ENCODE results near the gene CIRBP. TPM values are rescaled to one million over a fixed set of nuclear protein-coding genes. Genes with fewer than 3 reads are reported as not detected.
A peak's percentile ranks its signal among the peaks of the same experiment; 100 is the strongest.

Gene CIRBP
- total RNA-seq, 1 donor from 2014 or later = 184 TPM

- no peak for DNase-seq (ENCODE audit: low read depth)
- peaks cover 6% of the 10 kb centered on the region for H3K27me3 Mint-ChIP-seq (ENCODE audit: low read depth, unreplicated experiment)
- no peaks in the 10 kb centered on the region for H3K36me3 ChIP-seq (ENCODE audit: insufficient read depth, low read length)
- peaks cover 2% of the 10 kb centered on the region for H3K4me1 ChIP-seq (ENCODE audit: insufficient read depth, low read length)
- no peak within 1 kb of the TSS for H3K9ac ChIP-seq (ENCODE audit: low read length)
- FAIRE-seq = no peak
- H3K27me3 ChIP-seq (ENCODE audit: insufficient read depth, low read length) = peaks cover 21% of the 10 kb centered on the region
- no peak within 1 kb of the TSS for H3K27ac ChIP-seq (ENCODE audit: low read depth, low read length)
- H3K4me1 Mint-ChIP-seq (ENCODE audit: low read depth, unreplicated experiment) = no peaks in the 10 kb centered on the region
- H4K20me1 ChIP-seq (ENCODE audit: insufficient read depth, low read length) = peaks cover 13% of the 10 kb centered on the region
- no peaks in the 10 kb centered on the region for H3K36me3 Mint-ChIP-seq (ENCODE audit: low read depth, unreplicated experiment)
- no peak within 1 kb of the TSS for H2AFZ ChIP-seq (ENCODE audit: low read depth, low read length)
- H3K4me3 ChIP-seq (ENCODE audit: insufficient read depth, low read depth, low read length) = no peak within 1 kb of the TSS
- no peaks in the 10 kb centered on the region for H3K9me3 ChIP-seq (ENCODE audit: insufficient read depth, low read depth, low read length)
- no peak for TF ChIP-seq EZH2 (IDR thresholded peaks at IDR 0.05; ENCODE audit: insufficient read depth, low read length)
- TF ChIP-seq, protein P1, sequence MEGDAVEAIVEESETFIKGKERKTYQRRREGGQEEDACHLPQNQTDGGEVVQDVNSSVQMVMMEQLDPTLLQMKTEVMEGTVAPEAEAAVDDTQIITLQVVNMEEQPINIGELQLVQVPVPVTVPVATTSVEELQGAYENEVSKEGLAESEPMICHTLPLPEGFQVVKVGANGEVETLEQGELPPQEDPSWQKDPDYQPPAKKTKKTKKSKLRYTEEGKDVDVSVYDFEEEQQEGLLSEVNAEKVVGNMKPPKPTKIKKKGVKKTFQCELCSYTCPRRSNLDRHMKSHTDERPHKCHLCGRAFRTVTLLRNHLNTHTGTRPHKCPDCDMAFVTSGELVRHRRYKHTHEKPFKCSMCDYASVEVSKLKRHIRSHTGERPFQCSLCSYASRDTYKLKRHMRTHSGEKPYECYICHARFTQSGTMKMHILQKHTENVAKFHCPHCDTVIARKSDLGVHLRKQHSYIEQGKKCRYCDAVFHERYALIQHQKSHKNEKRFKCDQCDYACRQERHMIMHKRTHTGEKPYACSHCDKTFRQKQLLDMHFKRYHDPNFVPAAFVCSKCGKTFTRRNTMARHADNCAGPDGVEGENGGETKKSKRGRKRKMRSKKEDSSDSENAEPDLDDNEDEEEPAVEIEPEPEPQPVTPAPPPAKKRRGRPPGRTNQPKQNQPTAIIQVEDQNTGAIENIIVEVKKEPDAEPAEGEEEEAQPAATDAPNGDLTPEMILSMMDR (IDR thresholded peaks at IDR 0.05; ENCODE audit: insufficient read depth, low read depth, low read length) = no peak
- peak within 1 kb of the TSS; percentile 81 for H3K4me3 Mint-ChIP-seq (ENCODE audit: unreplicated experiment)
- no peaks in the 10 kb centered on the region for H3K79me2 ChIP-seq (ENCODE audit: insufficient read depth, low read length)
- peak within 1 kb of the TSS; percentile 65 for H3K4me2 ChIP-seq (ENCODE audit: low read length)
- no peak within 1 kb of the TSS for H3K27ac Mint-ChIP-seq (ENCODE audit: unreplicated experiment)
- no peaks in the 10 kb centered on the region for H3K9me3 Mint-ChIP-seq (ENCODE audit: unreplicated experiment)
Measured at GRCh38 chr19:1285737-1286360, 16.7 kb downstream of the CIRBP start, which contains the start of gene EFNA2. EFNA2 (plus strand) TSS chr19:1285873; CDS start chr19:1286169, 296 bp downstream.

GRCh38 chr19:1286487-1287353 is 17.6 kb downstream of the CIRBP start:
- peak overlapping the region; percentile 81 for H3K4me3 Mint-ChIP-seq (ENCODE audit: unreplicated experiment)
- H3K9ac ChIP-seq (ENCODE audit: low read length) = no peak overlapping the region
- peaks cover 2% of the 10 kb centered on the region for H3K4me1 ChIP-seq (ENCODE audit: insufficient read depth, low read length)
- H3K9me3 ChIP-seq (ENCODE audit: insufficient read depth, low read depth, low read length) = no peaks in the 10 kb centered on the region
- no peak overlapping the region for H3K4me3 ChIP-seq (ENCODE audit: insufficient read depth, low read depth, low read length)
- peaks cover 21% of the 10 kb centered on the region for H3K27me3 ChIP-seq (ENCODE audit: insufficient read depth, low read length)
- no peaks in the 10 kb centered on the region for H3K79me2 ChIP-seq (ENCODE audit: insufficient read depth, low read length)
- no peaks in the 10 kb centered on the region for H3K4me1 Mint-ChIP-seq (ENCODE audit: low read depth, unreplicated experiment)
- peaks cover 6% of the 10 kb centered on the region for H3K27me3 Mint-ChIP-seq (ENCODE audit: low read depth, unreplicated experiment)
- peak overlapping the region; percentile 65 for H3K4me2 ChIP-seq (ENCODE audit: low read length)
- TF ChIP-seq, protein P1 (IDR thresholded peaks at IDR 0.05; ENCODE audit: insufficient read depth, low read depth, low read length) = no peak
- peak; percentile 62 for TF ChIP-seq EZH2 (IDR thresholded peaks at IDR 0.05; ENCODE audit: insufficient read depth, low read length)
- H3K27ac ChIP-seq (ENCODE audit: low read depth, low read length) = no peak overlapping the region
- no peaks in the 10 kb centered on the region for H3K36me3 Mint-ChIP-seq (ENCODE audit: low read depth, unreplicated experiment)
- FAIRE-seq = no peak
- no peak for DNase-seq (ENCODE audit: low read depth)
- H4K20me1 ChIP-seq (ENCODE audit: insufficient read depth, low read length) = peaks cover 13% of the 10 kb centered on the region
- no peaks in the 10 kb centered on the region for H3K36me3 ChIP-seq (ENCODE audit: insufficient read depth, low read length)
- no peaks in the 10 kb centered on the region for H3K9me3 Mint-ChIP-seq (ENCODE audit: unreplicated experiment)
- no peak overlapping the region for H3K27ac Mint-ChIP-seq (ENCODE audit: unreplicated experiment)
- no peak overlapping the region for H2AFZ ChIP-seq (ENCODE audit: low read depth, low read length)

All from astrocyte (in vitro differentiated cells and primary cell).